NCI-H2171 treated with DMSO at 0.1 percent for 48 hours (cell line): Measurements from ENCODE around the gene FAM234A.
"Not testable (repeated sequence)": the region's sequence is repeated elsewhere in the genome, so short reads cannot be mapped to it uniquely, and the experiment has no call there.

ENCODE experiments used
- DNase-seq: peaks from one replicate; lab custom pipeline; 2025; lab: John Stamatoyannopoulos, UW

Gene FAM234A

DNA sequence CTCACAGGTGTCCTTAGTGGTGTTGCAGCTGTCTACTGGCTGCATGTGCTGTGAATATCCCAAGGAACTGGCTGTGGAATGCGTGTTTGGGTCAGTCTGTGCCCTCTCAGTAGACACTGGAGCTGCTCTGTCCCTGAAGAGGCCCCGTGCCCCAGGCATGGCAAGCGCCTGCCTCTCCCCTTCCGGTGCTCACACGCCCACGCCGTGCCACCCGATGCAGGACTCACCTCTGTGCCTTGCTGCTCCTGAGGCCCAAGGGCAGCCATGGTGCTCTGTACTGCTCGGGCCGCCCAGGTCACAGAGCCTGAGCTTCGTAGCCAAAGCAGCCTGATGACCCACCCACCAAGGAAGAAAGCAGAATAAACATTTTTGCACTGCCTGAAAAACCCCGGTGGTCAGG, 31.1 kb downstream of the FAM234A start:
- DNase-seq, result no peak

DNA sequence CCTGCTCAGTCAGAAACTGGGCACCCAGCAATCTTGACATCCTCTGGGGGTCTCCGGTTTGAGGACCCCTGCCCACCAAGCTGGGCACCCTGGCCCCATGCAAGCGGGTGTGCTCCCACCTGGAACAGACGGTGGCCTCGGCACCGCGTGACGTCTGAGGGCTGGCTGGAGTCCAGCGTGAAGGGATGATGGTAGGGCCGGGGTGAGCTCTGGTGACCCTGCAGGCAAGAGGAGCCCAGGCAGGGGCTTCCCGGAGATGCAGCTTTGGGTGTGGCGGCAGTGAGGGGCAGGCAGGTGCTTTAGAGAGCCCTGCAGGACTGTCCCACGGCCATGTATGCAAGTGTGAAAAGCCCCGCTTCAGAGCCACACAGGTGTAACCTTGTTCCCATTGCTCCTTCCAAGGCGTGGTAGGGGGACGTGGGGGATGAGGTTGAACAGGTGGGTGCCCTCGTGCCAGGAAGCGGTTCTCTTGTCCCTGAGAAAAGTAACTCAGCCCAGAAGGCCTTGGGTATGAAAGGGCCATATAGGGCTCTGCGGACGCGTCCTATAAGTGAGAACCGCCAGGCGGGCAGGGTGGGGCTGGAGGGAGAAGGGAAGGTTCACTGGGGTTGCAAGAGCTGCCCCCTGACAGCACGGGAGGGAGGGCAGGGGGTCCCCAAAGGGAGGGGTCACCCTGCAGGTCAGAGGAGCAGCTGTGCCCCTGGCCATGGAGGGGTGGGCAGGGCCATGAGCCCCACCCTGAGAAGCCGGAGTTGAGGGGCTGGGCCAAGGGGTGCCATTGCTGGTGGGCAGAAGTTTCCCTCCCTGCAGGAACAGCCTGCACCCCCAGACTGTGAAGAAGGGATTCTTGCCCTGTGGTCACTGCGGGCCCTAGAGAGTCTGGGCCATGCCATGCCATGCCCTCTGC, 31.9 kb downstream of the FAM234A start:
- DNase-seq, result no peak

DNA sequence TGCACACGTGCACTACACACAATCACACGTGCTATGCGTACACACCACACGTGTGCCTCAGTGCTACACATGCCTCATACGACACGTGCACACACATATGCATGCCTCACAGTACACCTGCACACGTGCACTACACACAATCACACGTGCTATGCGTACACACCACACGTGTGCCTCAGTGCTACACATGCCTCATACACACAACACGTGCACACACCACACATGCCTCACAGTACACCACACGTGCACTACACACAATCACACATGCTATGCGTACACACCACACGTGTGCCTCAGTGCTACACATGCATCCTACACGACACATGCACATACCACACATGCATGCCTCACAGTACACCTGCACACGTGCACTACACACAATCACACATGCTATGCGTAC, 32.9 kb downstream of the FAM234A start:
- not testable (repeated sequence) for DNase-seq

DNA sequence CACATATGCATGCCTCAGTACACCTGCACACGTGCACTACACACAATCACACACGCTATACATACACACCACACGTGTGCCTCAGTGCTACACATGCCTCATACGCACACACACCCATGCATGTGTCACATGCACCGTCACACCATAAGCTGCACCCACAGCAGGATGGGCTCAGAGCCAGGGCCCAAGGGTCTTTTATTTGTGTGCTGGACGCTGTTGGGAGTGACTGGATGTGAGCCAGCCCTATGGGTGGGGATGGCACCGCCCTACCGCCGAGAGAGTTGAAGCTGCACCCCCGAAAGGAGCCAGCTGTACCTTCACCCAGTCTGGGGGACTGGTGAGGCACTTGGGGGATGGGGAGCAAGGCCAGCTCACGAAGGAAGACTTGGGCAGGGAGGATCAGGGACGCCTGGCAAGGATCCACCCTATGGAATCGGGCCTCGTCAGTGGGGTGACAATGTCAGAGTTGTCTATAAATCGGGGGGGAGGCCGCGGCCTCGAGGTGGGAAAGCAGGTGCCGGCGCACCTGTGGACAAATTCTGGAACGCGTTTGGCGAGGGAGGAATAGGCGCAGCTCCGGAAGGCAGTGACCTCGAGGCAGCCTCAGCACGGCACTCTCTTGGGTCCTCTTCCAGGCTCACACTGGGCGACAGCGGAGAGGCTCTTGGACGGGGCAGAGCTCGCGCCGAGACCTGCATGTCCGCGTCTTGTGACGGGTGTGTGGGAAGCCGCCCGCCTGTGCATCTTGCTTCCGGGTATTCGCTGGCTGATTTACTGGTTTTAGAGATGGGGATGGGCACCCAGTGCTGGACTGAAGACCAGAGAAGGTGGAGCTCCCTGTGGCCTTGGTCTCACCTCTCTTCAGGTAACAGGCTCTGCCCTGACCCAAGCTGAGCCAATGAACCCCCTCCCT, 33.8 kb downstream of the FAM234A start:
- DNase-seq, result no peak

DNA sequence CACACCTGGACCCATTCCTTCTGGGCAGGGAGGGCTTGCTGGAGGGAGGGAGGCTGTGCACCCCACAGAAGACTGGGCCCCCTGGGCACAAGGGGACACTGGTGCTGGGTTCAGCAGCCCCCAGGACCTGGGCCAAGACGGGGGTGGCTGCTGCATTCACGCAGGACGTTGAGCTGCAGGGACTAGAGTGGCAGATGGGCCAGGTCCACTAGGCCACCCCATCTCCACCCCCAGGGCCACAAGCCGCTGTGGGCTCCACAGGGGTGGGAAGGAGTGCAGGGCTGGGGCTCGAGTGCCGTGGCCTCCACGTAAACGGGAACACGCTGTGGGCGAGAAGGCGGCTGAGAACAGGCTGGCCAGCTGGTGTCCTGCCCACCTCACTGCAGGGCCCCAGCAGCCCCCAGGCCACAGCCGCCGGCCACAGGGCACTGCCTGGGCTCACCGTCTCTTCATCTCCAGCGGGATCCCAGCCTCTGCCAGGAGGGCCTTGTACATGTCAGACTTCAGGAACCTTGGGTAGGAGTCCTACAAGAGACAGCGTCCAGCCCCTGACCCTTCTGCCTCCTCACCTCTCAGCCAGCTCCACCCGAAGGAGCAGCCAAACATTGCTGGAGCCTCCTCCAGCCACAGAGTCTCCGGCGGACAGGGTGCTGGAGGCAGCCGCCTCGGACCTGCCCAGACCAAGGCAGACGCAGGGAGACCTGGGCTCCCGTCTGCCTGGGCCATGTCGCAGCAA, 34.6 kb downstream of the FAM234A start:
- DNase-seq, result no peak

DNA sequence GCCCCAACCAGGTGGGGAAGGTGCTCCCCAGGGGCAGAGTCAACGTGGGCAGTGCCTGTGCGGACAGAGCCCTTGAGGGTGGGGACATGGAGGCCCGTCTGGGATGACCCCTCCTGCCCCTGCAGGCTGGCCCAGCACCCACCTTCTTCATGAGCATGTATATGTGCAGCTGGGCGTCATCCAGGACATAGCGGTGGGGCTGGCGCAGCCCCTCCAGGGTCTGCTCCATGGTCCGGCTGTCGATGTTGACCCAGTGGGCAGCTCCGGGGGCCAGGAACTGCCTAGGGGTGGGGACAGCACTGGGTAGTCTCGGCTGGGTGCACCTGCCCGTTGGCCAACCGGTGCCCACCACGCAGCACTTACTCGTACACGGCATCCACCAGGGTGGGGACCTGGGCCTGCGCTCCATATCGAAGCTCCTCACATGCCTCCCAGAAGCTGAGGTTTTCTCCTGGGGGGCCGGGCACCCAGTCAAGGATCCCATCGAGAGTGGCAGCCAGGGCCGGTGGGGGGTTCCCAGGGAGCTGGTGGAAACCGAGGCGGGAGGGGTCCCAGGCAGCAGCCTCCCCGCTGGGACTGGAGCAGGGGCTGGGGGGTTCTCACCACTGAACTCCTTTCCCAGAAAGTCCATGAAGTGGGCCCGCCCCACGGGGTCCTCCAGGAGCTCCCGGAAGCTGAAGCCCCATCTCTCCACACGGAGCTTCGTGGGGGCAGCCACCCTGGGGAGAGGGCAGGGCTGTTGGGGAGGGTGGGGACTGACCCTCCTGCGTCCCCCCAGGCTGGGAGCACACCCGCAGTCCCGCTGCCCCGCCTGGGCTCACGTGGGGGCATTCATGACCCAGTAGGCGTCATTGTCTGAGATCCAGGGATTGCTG, 36.0 kb downstream of the FAM234A start:
- DNase-seq, result no peak

DNA sequence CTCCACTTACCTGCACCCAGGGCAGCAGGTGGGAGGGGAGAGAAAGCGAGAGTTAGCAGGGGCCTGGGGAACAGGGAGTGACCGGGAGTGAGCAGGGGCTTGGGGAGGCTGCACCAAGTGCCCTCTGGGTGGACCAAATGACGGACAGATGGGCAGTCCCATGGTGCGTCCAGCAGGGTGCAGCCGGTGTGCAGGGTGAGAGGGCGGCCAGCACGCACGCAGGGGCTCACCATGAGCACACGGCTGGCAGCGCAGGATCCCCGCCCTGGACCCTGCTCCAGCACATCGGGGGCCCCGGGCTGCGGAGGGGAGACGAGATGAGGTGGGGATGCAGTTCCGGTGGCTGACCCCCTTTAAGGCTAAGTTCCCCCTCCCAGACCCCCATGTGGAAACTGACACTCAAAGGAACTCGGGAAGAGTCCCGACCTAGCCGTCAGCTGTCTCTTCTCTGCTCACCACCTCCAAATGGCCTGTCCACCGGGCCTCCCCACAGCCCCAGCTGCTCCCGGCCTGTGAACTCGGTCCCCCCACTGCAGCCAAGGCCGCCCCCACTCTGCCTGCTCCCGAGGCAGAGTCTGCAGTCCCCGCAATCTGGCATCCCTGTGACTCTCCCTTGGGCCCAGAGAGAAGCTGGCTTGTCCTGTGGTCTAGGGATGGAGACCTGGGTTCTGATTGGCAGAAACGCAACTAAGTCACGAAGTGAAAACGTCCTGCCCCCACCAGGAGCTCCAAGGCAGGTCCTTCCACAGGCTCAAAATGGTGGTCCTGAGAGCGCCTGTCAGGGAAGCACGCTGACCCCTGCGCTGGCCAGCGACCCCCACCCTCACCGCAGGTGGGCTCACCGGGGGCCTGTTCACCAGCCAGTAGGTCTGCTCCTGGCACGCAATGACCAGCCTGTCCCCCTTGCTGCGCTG, 38.3 kb downstream of the FAM234A start:
- DNase-seq, result no peak

DNA sequence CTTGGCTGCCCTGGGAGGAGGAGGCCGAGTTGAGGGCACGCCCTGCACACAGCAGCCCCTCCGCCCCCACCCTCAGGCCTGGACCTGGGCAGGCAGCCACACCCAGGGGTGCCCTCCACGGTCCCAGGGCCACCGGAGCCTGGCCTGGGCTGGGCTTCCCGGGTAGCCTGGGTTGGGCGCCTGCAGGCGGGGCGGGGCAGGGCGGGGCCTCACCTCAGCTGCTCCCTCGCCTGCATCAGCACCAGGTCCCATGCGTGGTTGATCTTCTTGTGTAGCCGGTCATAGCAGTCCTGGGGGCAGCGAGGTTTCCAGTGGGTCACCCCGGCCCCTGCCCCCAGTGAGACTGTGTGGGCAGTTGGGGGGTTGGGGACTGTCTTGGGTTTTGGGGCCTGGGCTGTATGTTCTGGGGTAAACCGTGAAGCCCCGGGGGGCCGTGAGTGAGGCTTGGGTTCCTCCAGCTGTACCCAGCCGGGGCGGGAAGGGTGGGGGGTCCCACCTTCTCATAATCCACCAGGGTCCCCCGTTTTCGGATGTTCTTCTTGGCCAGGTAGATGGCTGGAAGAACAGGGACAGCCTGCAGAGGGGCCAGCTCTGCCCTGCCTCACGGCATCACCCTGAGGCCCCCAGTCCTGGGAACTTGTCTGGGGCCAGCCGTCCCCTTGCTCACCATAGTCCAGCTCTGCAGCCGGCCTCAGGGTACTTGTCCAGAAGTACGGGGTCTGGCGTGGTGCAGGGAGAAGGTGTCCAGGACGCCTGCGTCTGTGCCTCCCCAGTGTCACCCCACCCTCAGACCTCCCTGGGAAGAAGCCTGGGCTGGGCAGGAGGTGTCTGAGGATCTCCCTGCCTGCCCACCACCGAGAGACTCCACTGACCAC, 39.2 kb downstream of the FAM234A start:
- DNase-seq, result no peak

DNA sequence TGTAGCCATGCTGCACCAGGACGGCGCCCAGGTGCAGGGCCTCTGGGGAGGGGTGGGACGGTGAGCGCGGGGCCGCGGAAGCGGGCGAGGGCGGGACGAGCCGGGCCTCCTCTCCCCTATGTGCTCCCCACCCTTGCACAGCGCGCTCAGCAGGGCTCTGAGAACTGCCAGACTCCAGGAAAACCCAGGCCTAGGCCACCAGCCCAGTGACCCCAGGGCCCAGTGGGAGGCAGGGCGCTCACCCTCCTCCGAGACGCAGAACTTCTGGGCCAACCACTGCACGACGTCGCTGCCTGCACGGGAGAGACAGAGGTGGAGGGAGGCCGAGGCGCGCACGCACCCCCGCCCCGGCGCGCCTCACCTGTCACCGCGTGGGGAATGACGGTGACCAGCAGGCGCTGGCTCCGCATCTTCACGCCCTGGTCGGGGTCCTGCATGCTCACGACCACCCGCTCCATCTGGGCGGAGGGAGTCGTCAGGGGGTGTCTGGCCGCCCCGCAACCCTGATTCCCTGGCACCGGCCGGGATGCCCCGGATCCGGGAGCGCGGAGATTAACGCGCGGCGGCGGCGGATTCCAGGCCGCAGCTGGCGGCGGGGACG, 40.5 kb downstream of the FAM234A start:
- DNase-seq, result peak; percentile 32

DNA sequence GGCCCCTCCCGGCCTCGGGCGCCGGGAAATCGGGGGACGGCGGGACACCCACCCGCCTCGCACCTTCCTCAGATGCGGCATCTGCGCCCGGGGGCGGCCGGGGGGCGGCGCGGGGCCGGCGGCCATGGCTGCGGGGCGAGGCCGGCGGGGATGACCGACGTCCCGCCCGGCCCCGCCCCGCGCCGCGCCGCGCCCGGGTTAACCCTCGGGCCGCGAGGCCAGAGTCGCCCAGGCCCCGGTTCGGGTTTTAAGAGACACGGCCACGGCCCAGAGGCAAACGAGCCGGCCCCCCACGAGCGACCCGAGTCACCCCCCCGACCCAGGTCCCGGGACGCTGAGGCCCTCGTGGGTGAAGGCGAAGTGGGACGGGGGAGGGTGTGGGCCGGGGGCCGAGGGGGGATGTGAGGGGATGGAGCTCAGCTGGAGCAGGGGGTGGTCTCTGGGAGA, 41.2 kb downstream of the FAM234A start, which contains the start of gene RGS11:
TSS of gene RGS11 (minus strand) at position 159 of the 447 bp plus-strand sequence. CDS start at position 126, 33 bp downstream.
- no peak for DNase-seq

DNA sequence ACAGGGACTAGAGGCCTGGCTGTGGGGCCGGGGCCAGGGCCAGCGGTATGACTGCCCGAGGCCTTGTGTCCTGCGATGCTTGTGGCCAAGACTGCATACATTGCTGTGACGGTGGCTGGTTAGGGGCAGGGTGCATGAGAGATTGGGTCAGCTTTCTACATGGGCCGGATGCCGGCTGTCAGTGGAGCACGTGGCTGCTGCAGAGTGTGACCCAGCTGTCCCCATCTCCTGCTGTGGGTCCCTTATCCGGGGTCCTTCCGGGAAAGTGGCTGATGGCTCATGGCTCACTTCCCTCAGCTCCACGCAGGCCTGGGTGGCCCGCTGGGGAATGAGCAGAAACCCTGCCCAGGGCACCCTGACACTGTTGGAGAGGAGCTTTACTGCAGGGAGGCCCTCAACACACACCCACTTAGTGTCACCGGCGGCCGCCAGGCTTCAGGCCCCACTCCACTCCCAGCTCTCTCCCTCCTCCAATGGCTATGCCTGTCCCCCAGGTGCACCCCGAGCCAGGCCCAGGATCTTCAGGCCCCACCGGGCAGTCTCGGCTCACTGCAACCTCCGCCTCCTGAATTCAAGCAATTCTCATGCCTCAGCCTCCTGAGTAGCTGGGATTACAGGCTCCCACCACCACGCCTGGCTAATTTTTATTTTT, 41.9 kb downstream of the FAM234A start:
- no peak for DNase-seq

DNA sequence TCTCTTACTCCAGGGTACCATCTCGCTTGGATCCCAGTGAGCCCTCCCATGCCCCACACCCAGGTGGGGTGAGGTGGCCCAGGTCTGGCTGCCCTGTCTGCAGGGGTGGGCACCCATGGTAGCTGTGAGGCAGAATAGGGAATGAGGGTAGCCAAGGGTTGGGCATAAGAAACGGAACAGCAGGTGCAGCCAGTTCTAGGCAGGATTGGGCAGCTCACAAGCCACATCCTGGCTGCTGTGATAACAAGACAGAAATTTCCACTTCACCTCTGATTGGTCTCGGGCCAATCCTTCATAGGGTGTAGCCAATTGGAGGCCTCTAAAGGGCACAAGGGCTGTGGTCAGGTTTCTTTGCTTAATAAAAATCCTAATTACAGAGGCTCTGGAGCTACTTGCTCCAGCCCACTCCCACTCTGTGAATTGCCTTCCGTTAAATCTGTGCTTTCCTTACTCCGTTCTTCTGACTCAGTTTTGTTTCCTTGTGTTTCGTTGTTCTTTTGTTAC, 44.3 kb downstream of the FAM234A start:
- DNase-seq, result peak; percentile 71

DNA sequence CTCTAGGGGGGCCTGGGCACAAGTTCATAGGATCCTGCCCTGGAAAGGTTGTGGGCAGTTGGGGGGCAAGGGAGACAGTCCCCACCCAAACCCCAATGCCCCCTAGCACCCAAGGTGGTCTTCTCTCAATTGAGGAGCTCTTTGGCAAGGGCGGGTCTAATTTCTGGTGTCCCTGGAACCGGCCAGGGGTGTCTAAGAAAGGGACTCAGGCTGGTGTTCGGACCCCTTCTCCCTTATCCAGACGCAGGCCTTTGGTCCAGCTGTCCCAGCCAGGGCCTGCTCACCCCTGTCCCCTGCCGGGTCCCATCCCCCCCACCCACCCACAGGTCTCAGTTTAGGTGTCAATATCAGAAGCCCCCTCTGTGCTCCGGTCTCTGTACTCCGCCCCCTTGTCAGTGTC, 44.9 kb downstream of the FAM234A start:
- DNase-seq, result no peak

DNA sequence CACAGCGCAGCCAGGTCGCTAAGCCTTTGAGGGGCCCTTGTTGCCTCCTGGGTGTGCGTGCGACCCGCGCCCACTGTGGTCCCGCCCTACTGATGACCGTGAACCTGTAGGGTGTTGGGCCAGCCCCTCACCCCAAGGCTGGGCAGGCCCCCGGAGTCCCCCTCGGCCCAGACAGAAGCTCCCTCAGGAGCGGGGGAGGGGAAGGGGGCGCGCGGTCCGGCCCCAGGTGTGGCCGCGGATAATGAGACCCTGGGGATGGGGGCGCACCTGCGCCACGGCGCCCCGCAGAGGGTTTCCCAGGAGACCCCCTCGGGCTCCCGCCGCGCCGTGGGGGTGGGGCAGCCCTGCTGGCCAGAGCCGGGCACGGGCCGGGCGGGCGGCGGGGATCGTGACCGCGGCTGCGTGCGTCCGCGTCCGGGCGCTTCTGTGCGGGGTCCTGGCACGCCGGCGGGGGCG, 45.4 kb downstream of the FAM234A start:
- DNase-seq, result no peak

DNA sequence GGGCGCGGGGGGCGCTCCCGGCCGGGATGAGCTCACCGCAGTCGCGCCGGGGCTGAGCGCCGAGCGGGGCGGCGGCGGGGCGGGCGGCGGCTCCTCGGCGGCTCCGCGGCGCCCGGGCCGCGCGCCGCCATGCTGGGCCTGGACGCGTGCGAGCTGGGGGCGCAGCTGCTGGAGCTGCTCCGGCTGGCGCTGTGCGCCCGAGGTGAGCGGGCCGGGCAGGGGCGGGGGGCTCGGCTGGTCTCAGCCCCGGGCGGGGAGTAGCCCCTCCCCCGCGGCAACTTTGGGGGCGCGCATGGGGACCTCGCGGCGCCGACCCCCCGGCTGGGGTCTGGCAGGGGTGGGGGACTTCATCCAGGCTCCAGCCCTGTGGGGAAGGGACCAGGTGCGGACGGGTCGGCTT, 45.9 kb downstream of the FAM234A start, which contains the start of gene ARHGDIG:
TSS of gene ARHGDIG (plus strand) at position 40 of the 400 bp plus-strand sequence. CDS start at position 130, 90 bp downstream.
- no peak for DNase-seq

DNA sequence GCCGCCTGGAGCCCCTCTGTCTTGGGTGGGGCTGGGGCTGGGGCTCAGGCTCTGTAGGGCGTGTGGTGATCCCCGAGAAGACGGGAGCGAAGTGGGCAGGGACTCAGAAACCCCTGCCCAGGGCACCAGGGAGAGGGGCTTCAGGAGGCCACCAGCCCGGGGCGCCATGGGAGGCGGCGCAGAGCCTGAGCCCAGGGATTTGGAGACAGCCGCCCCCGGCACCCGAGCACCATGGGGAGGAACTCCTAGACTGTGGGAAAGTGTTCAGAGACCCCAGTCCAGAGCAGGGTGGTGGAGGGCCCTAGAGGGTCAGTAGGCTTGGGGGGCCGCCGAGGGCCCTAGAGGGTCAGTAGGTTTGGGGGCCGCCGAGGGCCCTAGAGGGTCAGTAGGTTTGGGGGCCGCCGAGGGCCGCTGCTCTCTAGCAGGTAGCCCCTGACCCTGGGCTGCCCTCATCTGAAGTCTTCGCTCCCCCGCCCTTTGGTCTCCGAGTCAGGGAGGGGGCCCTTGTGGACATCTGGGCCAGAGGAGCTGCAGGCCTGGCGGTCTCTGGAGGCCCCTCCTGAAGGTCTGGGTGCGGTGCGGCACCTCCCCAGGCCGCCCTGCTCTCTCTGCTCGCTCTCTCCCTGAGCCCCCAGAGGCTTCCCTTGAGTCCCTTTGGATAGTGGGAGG, 46.5 kb downstream of the FAM234A start:
- no peak for DNase-seq
